HG03442 (cell line): Measurements from ENCODE around the gene OSBPL7.

Experiments used
- ATAC-seq: cut with Tn5 transposase; IDR thresholded peaks from one replicate; pipeline ENCODE4 v1.9.1; 2021; ENCODE audit warnings: mild to moderate bottlenecking, moderate library complexity; ENCODE audit not compliant: unreplicated experiment

The OSBPL7 gene

GRCh38 chr17:47847341-47848197 lies 26.0 kb upstream of the OSBPL7 start:
- no peak for ATAC-seq

- no peak for ATAC-seq
Observed at GRCh38 chr17:47846716-47847340, 25.2 kb upstream of the OSBPL7 start.

- no peak for ATAC-seq
Observed at GRCh38 chr17:47845716-47846075, 24.1 kb upstream of the OSBPL7 start.

- ATAC-seq, result no peak
Observed at GRCh38 chr17:47844814-47845715, 23.5 kb upstream of the OSBPL7 start.

GRCh38 chr17:47844227-47844626 lies 22.6 kb upstream of the OSBPL7 start:
- ATAC-seq, result no peak

GRCh38 chr17:47843391-47843730 lies 21.8 kb upstream of the OSBPL7 start:
- ATAC-seq, result no peak

GRCh38 chr17:47841488-47842291 lies 20.1 kb upstream of the OSBPL7 start:
- no peak for ATAC-seq

- ATAC-seq, result peak; percentile 77
Observed at GRCh38 chr17:47840742-47841487, 19.3 kb upstream of the OSBPL7 start, which contains the start of gene SCRN2. Gene SCRN2, minus strand, starts transcription at chr17:47841273. Its CDS starts 430 bp downstream, at chr17:47840843.

- ATAC-seq, result no peak
Observed at GRCh38 chr17:47840001-47840741, 18.6 kb upstream of the OSBPL7 start.

GRCh38 chr17:47839071-47839470 lies 17.5 kb upstream of the OSBPL7 start:
- no peak for ATAC-seq

- ATAC-seq, result no peak
Observed at GRCh38 chr17:47838636-47839035, 17.0 kb upstream of the OSBPL7 start.

GRCh38 chr17:47837401-47838039 lies 15.9 kb upstream of the OSBPL7 start:
- no peak for ATAC-seq

- no peak for ATAC-seq
Observed at GRCh38 chr17:47836601-47837000, 15.0 kb upstream of the OSBPL7 start.

GRCh38 chr17:47834756-47835155 lies 13.2 kb upstream of the OSBPL7 start:
- no peak for ATAC-seq

- ATAC-seq, result no peak
Observed at GRCh38 chr17:47831934-47832327, 10.3 kb upstream of the OSBPL7 start.

GRCh38 chr17:47831003-47831933 lies 9.7 kb upstream of the OSBPL7 start, which contains the start of the genes LRRC46 and MRPL10:
Gene LRRC46, plus strand, starts transcription at chr17:47831670. Its CDS starts 320 bp downstream, at chr17:47831990.
Gene MRPL10, minus strand, starts transcription at chr17:47831541. Its CDS starts 30 bp downstream, at chr17:47831511.
- peak; percentile 80 for ATAC-seq

GRCh38 chr17:47830396-47831002 lies 8.9 kb upstream of the OSBPL7 start:
- no peak for ATAC-seq
